Measurements from ENCODE around the gene TYW3.
"Not testable (repeated sequence)": the region's sequence is repeated elsewhere in the genome, so short reads cannot be mapped to it uniquely, and the experiment has no call there.

The TYW3 gene

DNA sequence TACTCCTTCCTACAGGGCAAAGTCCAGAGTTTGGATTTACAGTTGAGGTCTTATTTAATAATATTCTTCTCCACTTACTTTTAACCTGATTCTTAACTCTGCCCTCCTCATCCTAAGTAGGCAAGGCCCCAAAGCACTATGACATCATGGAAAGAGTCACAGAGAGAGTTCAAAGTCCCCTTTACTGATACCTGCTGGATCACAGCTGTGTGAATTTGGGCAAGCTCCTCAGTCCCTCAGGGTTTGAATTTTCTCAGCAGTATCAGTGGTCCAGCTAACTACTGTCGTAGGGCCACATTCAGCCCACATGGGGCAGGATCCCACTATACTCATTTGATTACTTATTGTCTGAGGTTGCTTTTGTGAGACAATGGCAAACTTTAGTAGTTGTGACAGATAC, 16.0 kb downstream of the TYW3 start:
- H3K9ac ChIP-seq (ENCODE audit: low read length) = no peak overlapping the region
- H3K9me2 ChIP-seq (ENCODE audit: low read depth, low read length) = no peaks in the 10 kb centered on the region
- no peaks in the 10 kb centered on the region for H3K27me3 ChIP-seq (ENCODE audit: insufficient read depth, low read length)
- H3K27ac ChIP-seq (ENCODE audit: low read depth, low read length, poor library complexity, severe bottlenecking) = no peak overlapping the region
- H3K4me1 ChIP-seq (ENCODE audit: insufficient read depth, low read length, severe bottlenecking) = no peaks in the 10 kb centered on the region
- H3K4me2 ChIP-seq (ENCODE audit: low read length) = no peak overlapping the region
- no peaks in the 10 kb centered on the region for H3F3A ChIP-seq (ENCODE audit: insufficient read depth, low read length)
- no peak overlapping the region for H3K4me3 ChIP-seq (ENCODE audit: low read depth, low read length, poor library complexity, severe bottlenecking)
- no peaks in the 10 kb centered on the region for H4K20me1 ChIP-seq (ENCODE audit: insufficient read depth, low read length)
- TF ChIP-seq, protein P1, sequence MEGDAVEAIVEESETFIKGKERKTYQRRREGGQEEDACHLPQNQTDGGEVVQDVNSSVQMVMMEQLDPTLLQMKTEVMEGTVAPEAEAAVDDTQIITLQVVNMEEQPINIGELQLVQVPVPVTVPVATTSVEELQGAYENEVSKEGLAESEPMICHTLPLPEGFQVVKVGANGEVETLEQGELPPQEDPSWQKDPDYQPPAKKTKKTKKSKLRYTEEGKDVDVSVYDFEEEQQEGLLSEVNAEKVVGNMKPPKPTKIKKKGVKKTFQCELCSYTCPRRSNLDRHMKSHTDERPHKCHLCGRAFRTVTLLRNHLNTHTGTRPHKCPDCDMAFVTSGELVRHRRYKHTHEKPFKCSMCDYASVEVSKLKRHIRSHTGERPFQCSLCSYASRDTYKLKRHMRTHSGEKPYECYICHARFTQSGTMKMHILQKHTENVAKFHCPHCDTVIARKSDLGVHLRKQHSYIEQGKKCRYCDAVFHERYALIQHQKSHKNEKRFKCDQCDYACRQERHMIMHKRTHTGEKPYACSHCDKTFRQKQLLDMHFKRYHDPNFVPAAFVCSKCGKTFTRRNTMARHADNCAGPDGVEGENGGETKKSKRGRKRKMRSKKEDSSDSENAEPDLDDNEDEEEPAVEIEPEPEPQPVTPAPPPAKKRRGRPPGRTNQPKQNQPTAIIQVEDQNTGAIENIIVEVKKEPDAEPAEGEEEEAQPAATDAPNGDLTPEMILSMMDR (IDR thresholded peaks at IDR 0.05; ENCODE audit: low read length) = no peak
- TF ChIP-seq EZH2 (IDR thresholded peaks at IDR 0.05; ENCODE audit: borderline replicate concordance, low read length) = no peak
- H3K79me2 ChIP-seq (ENCODE audit: insufficient read depth, low read length) = no peaks in the 10 kb centered on the region
- no peaks in the 10 kb centered on the region for H3K9me3 ChIP-seq (ENCODE audit: low read length)
- no peak overlapping the region for H2AFZ ChIP-seq (ENCODE audit: low read length)
- peaks cover 45% of the 10 kb centered on the region for H3K36me3 ChIP-seq (ENCODE audit: insufficient read depth, low read length)

DNA sequence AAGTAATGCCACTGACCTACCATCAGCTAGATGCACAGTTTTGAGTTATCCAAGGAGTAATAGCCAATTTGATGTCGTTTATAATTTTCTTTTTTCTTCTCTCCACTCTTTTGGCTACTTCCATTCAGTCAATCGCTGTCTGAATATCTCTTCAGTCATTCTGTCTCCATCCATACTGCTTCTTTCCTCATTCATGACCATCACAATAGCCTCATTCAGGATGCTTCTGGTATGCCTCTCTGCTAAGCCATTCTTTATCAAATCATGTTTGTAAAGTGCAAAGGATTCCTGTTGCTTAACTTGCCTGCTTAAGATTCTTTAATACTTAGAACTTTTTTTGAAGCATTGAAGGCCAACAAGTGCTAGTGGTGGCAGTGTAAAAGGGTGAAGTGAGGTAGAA, 20.2 kb downstream of the TYW3 start:
- no peak overlapping the region for H3K9ac ChIP-seq (ENCODE audit: low read length)
- H3K27me3 ChIP-seq (ENCODE audit: insufficient read depth, low read length) = no peaks in the 10 kb centered on the region
- H3K79me2 ChIP-seq (ENCODE audit: insufficient read depth, low read length) = no peaks in the 10 kb centered on the region
- H2AFZ ChIP-seq (ENCODE audit: low read length) = no peak overlapping the region
- no peaks in the 10 kb centered on the region for H4K20me1 ChIP-seq (ENCODE audit: insufficient read depth, low read length)
- no peaks in the 10 kb centered on the region for H3K4me1 ChIP-seq (ENCODE audit: insufficient read depth, low read length, severe bottlenecking)
- no peak overlapping the region for H3K4me2 ChIP-seq (ENCODE audit: low read length)
- H3K36me3 ChIP-seq (ENCODE audit: insufficient read depth, low read length) = peaks cover 67% of the 10 kb centered on the region
- H3K9me3 ChIP-seq (ENCODE audit: low read length) = no peaks in the 10 kb centered on the region
- TF ChIP-seq, protein P1 (IDR thresholded peaks at IDR 0.05; ENCODE audit: low read length) = no peak
- no peak for TF ChIP-seq EZH2 (IDR thresholded peaks at IDR 0.05; ENCODE audit: borderline replicate concordance, low read length)
- H3K27ac ChIP-seq (ENCODE audit: low read depth, low read length, poor library complexity, severe bottlenecking) = no peak overlapping the region
- H3F3A ChIP-seq (ENCODE audit: insufficient read depth, low read length) = no peaks in the 10 kb centered on the region
- H3K9me2 ChIP-seq (ENCODE audit: low read depth, low read length) = no peaks in the 10 kb centered on the region
- H3K4me3 ChIP-seq (ENCODE audit: low read depth, low read length, poor library complexity, severe bottlenecking) = no peak overlapping the region

DNA sequence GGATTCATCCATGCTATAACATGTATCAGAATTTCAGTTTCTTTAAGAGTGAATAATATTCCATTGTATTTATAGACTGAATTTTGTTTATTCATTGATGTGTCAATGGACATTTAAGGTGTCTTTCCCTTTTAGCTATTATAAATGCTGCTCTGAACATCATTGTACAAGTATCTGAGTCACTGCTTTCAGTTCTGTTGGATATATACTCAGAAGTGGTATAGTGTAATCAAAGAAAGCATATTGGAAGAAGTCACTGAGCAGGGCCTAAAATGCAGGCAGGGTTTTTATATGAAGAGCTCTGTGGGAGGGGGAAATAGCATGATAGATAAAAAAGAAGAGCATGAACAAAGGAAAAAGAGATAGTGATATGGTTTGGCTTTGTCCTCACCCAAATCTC, 22.5 kb downstream of the TYW3 start:
- H3K36me3 ChIP-seq (ENCODE audit: insufficient read depth, low read length) = peaks cover 70% of the 10 kb centered on the region
- H3K9ac ChIP-seq (ENCODE audit: low read length) = no peak overlapping the region
- no peaks in the 10 kb centered on the region for H3K4me1 ChIP-seq (ENCODE audit: insufficient read depth, low read length, severe bottlenecking)
- no peak overlapping the region for H2AFZ ChIP-seq (ENCODE audit: low read length)
- no peaks in the 10 kb centered on the region for H3K79me2 ChIP-seq (ENCODE audit: insufficient read depth, low read length)
- no peaks in the 10 kb centered on the region for H3K9me2 ChIP-seq (ENCODE audit: low read depth, low read length)
- H4K20me1 ChIP-seq (ENCODE audit: insufficient read depth, low read length) = no peaks in the 10 kb centered on the region
- no peaks in the 10 kb centered on the region for H3F3A ChIP-seq (ENCODE audit: insufficient read depth, low read length)
- TF ChIP-seq, protein P1 (IDR thresholded peaks at IDR 0.05; ENCODE audit: low read length) = no peak
- TF ChIP-seq EZH2 (IDR thresholded peaks at IDR 0.05; ENCODE audit: borderline replicate concordance, low read length) = no peak
- H3K27ac ChIP-seq (ENCODE audit: low read depth, low read length, poor library complexity, severe bottlenecking) = no peak overlapping the region
- no peak overlapping the region for H3K4me3 ChIP-seq (ENCODE audit: low read depth, low read length, poor library complexity, severe bottlenecking)
- H3K4me2 ChIP-seq (ENCODE audit: low read length) = no peak overlapping the region
- no peaks in the 10 kb centered on the region for H3K9me3 ChIP-seq (ENCODE audit: low read length)
- no peaks in the 10 kb centered on the region for H3K27me3 ChIP-seq (ENCODE audit: insufficient read depth, low read length)

DNA sequence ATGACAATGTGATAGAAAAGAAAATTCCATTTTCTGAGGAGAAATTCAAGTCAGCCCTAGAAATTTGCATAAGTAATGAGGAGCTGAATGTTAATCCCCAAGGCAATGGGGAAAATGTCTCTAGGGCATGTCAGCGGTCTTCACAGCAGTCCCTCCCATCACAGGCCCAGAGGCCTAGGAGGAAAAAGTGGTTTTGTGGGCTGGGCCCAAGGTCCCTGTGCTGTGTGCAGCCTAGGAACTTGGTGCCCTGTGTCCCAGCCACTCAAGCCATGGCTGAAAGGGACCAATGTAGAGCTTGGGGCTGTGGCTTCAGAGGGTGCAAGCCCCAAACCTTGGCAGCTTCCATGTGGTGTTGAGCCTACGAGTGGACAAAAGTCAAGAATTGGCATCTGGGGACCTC, 23.7 kb downstream of the TYW3 start:
- not testable (repeated sequence) for H3K27ac ChIP-seq (ENCODE audit: low read depth, low read length, poor library complexity, severe bottlenecking); H3K27me3 ChIP-seq (ENCODE audit: insufficient read depth, low read length); H3K9ac ChIP-seq (ENCODE audit: low read length); H3F3A ChIP-seq (ENCODE audit: insufficient read depth, low read length); H3K79me2 ChIP-seq (ENCODE audit: insufficient read depth, low read length); H3K4me1 ChIP-seq (ENCODE audit: insufficient read depth, low read length, severe bottlenecking); H4K20me1 ChIP-seq (ENCODE audit: insufficient read depth, low read length); H3K9me3 ChIP-seq (ENCODE audit: low read length); H3K9me2 ChIP-seq (ENCODE audit: low read depth, low read length); H3K4me2 ChIP-seq (ENCODE audit: low read length); H2AFZ ChIP-seq (ENCODE audit: low read length); H3K4me3 ChIP-seq (ENCODE audit: low read depth, low read length, poor library complexity, severe bottlenecking)
- H3K36me3 ChIP-seq (ENCODE audit: insufficient read depth, low read length) = peaks cover 75% of the 10 kb centered on the region

Data from OCI-LY1 (cell line).